Measurements from ENCODE around the gene OGA.

DNA sequence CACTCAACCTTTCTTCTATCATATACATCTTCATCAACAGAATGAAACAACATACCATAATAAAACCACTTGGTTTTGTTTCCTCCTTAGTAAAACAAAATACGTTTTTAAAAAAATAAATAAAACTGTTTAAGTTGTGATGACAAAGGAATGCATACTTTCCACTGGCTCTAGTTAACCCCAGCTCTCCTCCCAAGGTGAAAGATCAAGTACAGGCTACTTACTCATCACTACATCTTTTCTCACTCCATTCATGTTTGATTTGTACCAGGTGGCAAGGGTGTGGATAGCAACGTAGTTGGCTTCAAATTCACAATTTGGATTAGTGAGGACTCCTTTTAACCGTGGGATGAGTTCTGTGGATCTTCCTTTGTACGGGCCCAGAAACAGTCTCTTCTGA, 14.7 kb downstream of the OGA start:
- TF ChIP-seq, protein P1, sequence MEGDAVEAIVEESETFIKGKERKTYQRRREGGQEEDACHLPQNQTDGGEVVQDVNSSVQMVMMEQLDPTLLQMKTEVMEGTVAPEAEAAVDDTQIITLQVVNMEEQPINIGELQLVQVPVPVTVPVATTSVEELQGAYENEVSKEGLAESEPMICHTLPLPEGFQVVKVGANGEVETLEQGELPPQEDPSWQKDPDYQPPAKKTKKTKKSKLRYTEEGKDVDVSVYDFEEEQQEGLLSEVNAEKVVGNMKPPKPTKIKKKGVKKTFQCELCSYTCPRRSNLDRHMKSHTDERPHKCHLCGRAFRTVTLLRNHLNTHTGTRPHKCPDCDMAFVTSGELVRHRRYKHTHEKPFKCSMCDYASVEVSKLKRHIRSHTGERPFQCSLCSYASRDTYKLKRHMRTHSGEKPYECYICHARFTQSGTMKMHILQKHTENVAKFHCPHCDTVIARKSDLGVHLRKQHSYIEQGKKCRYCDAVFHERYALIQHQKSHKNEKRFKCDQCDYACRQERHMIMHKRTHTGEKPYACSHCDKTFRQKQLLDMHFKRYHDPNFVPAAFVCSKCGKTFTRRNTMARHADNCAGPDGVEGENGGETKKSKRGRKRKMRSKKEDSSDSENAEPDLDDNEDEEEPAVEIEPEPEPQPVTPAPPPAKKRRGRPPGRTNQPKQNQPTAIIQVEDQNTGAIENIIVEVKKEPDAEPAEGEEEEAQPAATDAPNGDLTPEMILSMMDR (IDR thresholded peaks at IDR 0.05; ENCODE audit: poor library complexity) = no peak
- TF ChIP-seq EZH2phosphoT487 (IDR thresholded peaks at IDR 0.05; ENCODE audit: low read depth, severe bottlenecking, unreplicated experiment) (no peak), EZH2 (IDR thresholded peaks at IDR 0.05; ENCODE audit: borderline replicate concordance) (no peak)
